ENCODE measurements around the gene GUCY2D.

GRCh38 chr17:8022360-8023003, 20.1 kb downstream of the GUCY2D start:
- TF ChIP-seq POLR2A (IDR thresholded peaks at IDR 0.05): no peak
- TF ChIP-seq POLR2AphosphoS5 (IDR thresholded peaks at IDR 0.05): no peak

Measured in stomach (tissue), 4 donors.